AML-193 (cell line): ENCODE measurements around the gene DIO2.

Source experiments
- DNase-seq, 2 experiments: peaks; one replicate each; lab custom pipeline; 2025; lab: John Stamatoyannopoulos, UW

The DIO2 gene

DNA sequence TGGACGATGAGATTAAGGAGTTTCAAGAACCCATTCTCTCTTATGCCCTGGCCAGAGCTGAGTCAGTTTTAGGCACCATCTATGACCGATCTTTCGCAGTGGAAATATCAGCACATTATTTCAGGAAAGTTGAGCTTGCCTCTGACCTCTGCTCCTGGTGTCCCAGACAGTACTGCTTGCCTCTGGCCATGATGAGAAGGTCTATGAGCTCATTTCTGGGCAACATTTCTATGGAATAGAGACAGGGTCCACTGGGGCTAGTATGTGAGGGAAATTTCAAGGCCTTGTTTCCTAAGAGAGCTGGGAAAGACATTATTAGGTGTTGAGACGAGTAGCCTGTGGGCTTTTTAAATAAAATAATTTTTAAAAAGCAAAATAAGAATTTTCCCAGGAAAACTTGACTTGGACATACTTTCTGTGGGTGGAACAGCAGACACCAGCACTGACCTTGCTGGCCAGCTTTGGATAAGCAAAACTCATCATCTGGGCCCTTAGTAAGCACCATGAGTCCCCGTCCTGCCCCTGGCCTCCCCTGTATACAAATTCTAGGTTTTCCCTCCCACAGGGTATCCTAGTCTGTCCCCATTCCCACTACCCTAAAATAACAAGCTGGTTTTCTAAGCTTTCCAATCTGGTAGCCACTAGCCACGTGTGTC, 43.4 kb downstream of the DIO2 start:
- no peak for DNase-seq

DNA sequence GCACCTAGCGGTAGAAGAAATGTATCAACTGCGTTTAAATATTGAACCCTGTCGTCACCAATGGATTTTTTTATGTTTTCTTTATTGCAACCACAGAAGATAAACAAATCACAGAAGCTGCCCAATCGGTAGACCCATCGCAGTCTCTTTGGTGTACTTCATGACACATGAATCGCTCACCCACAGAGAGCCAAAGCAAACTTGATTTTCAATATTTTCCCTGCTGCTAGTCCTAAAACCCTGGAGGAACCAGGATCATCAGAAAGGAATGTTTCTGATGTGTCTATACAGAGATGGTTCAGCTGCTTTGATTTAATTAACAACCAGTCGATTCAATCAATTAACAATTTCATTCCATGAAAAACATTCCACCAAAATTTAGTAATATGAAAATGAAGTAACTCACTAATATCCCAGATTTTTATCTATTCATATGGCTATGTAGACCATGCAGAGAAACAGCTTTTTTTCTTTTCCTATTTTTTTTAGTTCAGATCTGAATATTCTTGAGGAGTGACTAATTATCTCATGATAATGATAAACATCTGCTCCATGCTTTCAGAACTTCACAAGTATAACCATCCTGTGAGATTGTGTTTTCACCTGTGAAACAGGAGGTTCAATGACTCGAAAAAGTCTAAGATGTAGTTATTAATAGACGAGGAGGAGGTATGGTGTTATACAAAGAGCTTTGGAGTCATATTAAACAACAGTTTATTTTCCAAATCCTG, 46.1 kb downstream of the DIO2 start:
- no peak for DNase-seq

DNA sequence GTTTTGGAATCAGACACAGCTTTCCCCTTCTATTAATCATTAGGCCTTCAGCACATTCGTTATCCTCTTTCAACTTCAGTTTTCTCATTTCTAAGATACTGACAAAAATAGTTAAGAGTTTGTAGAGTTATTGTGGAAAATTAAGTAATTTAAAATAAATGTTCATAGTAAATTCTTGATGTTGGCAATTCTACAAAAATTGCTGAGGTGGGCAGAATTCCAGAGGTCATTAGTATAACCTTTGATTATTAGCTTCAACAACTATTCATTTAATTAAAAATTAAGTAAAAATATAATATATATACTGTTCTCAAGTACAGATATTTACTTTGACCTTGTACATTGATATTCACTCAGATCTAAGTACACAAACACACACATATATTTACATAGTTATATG, 58.5 kb downstream of the DIO2 start:
- DNase-seq = no peak

DNA sequence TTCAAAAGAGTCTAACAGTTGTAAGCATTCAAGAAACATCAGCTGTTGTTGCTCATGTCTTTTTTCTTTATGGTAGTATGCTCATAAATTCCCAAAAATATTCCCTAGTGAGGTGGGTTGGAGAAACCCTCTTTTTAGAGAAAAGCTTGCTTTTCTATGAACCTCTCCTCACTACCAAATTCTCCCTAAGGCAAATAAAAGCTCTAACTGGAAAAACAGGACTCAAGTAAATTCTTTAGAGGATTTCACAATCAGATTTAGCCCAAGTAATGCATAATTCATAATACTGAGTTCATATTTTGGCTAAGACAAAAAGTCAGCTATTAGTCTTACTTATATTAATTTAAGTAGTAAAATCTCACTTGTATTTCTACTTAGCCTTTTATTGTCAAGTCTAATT, 59.1 kb downstream of the DIO2 start:
- no peak for DNase-seq

DNA sequence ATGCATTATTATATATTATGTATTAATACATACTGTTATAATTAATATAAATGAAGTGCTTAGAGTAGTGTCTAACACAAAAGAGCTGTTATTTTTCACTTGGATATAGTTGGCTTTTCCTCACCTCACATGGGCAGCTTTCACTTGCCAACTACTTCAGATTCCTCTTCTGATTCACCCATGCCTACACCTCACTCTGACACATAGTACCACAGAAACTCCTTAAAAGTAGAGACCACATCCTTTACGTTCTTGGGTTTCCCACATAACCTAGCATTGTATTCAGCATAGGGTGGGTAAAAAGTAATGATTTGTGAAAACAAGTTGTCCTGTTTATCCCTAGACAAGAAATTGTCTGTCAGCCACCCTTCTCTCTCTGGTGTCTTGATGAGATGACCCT, 61.0 kb downstream of the DIO2 start:
- DNase-seq = no peak
